Embryonic facial prominence (tissue), 1 donor: ENCODE measurements around the gene SURF6.

Experiments used
- DNase-seq: peaks from one replicate; pipeline ENCODE4 v3.0.0-alpha.2; 2016; ENCODE audit errors: extremely low spot score

The SURF6 gene

DNA sequence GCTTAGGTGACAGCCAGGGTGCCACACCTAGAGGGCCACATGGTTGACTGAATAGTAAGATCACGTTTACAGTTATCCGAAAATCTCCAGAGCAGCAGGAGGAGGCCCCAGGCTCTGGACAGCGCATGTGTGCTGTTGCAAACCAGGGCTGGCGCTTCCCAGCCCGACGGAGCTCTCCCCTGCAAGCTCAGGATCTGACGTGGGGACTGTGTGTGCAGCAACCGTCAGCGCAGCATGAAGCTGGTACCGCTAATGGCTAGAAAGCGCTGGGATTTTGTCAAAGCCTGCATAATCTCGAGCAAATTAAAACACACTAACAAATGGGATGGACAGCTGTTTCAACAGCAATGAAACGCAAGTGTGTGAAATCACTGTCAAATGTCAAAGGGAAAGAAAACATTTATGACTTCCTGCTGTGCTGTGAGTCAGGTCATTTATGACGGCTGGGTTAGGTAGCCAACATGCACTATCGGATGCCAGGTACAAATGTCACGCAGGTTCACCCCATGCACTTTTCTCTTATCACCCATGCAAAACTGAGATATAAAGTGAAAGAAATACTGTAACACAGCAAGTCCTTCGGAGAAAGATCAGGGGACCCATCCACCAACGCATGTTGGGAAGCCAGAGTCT lies 32.4 kb upstream of the SURF6 start:
- no peak for DNase-seq

GRCh38 chr9:133367778-133368177 lies 31.8 kb upstream of the SURF6 start:
- no peak for DNase-seq

DNA sequence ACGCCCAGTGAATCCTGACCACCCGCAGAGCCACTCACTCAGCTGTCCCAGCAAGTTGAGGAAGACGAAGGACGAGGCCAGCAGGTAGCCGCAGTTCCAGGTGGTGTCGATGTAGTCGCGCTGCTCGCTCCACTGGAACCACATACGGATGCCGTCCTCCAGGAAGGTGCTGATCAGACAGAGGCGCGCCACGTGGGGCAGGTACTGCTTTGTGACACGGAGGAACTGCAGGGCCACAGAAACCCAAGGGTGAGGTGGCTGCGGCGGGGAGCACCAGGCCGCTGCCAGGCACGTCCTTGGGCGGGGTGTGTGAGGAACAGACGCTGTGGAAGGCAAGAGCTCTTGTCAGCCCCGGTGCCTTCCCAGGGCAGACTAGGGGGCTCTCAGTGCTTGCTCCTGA lies 31.2 kb upstream of the SURF6 start:
- no peak for DNase-seq

GRCh38 chr9:133366435-133366834 lies 30.4 kb upstream of the SURF6 start:
- DNase-seq: no peak

- DNase-seq: no peak
Observed at GRCh38 chr9:133362359-133363044, 26.5 kb upstream of the SURF6 start.

DNA sequence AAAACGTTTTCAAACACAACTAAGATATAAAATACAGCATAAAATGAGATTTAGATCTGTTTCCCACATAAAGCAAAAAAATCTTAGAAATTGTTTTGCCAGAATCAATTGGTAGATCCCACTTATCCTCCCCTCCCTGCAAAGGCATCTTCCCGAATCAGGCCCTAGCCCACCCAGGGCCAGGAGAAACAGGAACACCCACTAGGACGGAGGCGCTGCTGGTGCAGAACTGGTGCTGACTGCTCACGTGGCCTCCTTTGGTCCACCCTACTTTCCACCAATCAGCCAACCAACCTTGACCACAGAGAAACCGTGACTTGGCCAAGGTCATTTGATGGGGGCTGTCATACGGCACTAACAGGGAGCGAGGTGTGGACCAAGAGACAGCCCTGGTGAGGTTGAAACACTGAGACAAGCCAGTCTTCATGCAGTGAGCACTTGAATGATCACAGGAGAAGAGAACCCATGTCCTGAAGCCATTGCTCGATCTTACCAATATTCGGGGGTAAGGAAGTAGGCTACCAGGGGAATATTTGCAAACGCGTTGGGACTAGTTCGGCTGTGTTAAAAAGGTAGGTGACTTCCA lies 25.6 kb upstream of the SURF6 start:
- no peak for DNase-seq

GRCh38 chr9:133360400-133361393 lies 24.7 kb upstream of the SURF6 start:
- DNase-seq: no peak

DNA sequence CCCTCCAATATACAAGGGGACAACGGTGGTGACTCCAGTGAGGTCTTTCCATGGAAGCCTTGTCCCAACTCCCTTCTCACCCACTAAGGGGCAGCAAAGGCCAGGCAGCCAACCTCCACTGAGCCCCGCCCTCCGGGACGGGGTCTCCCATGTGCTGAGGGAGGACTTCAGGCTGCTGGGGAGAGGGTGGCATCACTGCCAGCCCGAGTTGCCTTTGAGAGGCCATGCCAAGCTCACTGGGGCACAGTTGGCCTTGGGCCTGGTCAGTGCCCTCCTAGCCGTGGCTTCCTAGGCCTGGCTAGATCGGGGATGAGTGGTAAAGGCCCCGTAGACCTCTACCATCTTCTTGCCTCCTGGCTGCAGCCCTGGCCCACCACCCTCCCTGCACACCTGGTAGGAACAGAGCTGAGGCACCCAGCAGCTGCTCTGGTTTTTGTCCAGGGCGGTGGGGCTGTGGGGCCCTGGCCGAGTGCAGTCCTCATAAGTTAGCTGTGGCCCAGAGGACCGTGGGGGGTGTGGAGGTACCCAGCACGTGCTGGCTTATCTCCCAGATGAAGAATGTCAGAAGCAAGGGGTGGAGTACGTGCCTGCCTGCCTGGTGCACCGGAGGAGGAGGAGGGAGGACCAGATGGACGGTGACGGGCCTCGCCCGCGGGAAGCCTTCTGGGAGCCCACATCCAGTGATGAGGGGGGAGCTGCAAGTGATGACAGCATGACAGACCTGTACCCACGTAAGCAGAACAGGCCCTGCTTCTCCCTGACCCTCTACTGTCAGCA lies 23.6 kb upstream of the SURF6 start:
- DNase-seq: no peak

GRCh38 chr9:133357656-133358055 lies 21.7 kb upstream of the SURF6 start:
- DNase-seq: no peak

- peak; percentile 52 for DNase-seq
Observed at GRCh38 chr9:133356391-133357091, 20.6 kb upstream of the SURF6 start, which contains the start of the genes SURF1 and SURF2. TSS of gene SURF1 (minus strand) at chr9:133356487. CDS start at chr9:133356453, 34 bp downstream. TSS of gene SURF2 (plus strand) at chr9:133356550. CDS start at chr9:133356593, 43 bp downstream.

- DNase-seq: no peak
Observed at GRCh38 chr9:133355881-133356357, 19.9 kb upstream of the SURF6 start.

DNA sequence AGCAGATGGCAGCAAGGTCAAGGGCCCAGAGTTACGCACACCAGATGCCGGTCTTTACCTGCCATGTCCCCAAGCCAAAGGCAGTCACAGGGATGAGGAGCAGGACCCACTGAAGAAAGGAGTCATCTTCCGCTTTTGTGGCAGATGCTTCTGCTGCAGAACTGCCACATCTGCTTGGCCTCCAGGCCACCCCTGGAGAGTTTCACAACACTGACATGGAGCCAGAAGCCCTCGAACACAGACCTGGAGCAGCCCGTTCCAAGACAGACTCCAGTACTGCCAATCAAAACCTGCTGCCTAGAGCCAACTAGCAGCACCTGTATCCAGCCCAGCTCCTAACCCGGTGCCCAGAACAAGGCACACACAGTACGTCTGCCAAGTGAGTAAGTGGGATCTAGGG lies 18.8 kb upstream of the SURF6 start:
- DNase-seq: no peak

DNA sequence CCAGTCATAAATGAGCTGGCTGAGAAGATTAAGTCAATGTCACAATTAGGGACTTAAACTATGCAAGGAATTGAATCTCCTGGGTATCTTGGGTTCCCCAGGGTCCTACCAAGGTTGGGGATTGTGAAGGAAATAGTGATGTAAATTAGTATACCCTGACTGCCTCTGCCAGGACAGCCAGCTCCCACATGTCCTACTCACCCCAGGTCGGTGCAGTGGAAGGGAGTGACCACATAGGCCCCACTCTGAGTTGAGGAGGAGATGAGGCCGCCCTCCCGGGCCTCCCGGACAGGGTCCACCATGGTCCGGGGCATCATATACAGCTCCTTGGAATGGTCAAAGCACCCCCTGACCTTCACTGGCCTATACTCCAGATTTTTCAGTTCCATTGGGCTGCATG lies 17.6 kb upstream of the SURF6 start:
- no peak for DNase-seq

- DNase-seq: no peak
Observed at GRCh38 chr9:133352635-133353340, 16.8 kb upstream of the SURF6 start.

GRCh38 chr9:133351908-133352634 lies 16.1 kb upstream of the SURF6 start:
- DNase-seq: no peak

DNA sequence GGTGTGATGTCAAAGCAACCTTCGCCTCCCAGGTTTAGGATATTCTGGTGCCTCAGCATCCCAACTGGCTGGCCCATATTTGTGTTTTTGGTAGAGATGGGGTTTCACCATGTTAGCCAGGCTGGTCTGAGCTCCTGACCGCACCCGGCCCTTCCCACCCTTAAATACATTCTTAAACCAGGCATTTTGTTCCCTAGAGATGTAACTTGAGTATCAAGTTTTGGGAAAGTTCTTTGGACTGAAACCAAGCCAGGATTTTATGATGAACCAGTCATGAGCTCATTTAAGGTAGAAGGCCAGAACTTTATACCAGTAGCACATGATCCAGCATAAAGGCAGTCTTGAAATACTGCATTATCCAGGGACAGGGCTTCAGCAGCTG lies 15.5 kb upstream of the SURF6 start:
- DNase-seq: no peak

DNA sequence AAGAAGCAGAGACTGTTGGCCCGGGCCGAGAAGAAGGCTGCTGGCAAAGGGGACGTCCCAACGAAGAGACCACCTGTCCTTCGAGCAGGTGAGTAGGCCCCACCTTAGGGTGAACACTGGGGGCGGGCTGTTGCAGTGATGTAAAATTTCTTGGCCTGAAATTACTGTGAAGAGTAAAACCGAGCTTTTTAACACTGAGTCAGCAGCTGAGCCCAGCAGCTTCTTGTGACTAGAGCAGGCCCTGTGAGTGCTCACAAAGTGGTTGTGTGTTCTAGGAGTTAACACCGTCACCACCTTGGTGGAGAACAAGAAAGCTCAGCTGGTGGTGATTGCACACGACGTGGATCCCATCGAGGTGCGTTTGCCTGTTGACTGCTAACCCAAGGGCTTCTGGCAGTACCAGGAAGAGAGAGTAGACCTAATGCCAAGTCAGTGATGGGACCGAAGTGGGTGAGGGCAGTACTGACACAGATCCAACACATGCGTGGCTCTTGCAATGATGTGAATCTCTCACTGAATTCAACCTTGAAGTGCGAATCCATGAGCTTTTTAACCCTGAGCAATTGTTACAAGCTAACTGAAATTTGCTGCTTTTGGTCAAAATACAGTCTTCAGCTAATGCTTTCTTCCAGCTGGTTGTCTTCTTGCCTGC lies 14.1 kb upstream of the SURF6 start:
- no peak for DNase-seq
